Small intestine (tissue), 7 donors: Measurements from ENCODE around the gene CNNM1. TPM values are rescaled to one million over a fixed set of nuclear protein-coding genes. Genes with fewer than 3 reads are reported as not detected.

Experiments
- DNase-seq, 2 donors: peaks; one replicate each; pipeline versions ENCODE4 v3.0.0 to v3.0.0-alpha.2; 2013
- FAIRE-seq: peaks from 2 replicates; lab custom pipeline; 2012; peaks lifted over from hg19 to GRCh38; lab: Jason Lieb, UNC
- H3K27ac ChIP-seq, 3 donors: one replicate each; pipeline ENCODE4 v1.5.1; 2013; ENCODE audit warnings: low read length in 2 of 3, mild to moderate bottlenecking in 2 of 3, control low read depth in 1 of 3, inconsistent platforms in 1 of 3, low read depth in 1 of 3, moderate library complexity in 1 of 3
- H3K27me3 ChIP-seq, 3 donors: one replicate each; pipeline ENCODE4 v1.6.1; 2013; ENCODE audit warnings: low read length in 3 of 3, inconsistent platforms in 1 of 3; ENCODE audit not compliant: control insufficient read depth in 3 of 3, insufficient read depth in 3 of 3
- H3K36me3 ChIP-seq, 3 donors: one replicate each; pipeline ENCODE4 v1.6.1; 2013; ENCODE audit warnings: low read length in 3 of 3, inconsistent platforms in 1 of 3, low read depth in 1 of 3, mild to moderate bottlenecking in 1 of 3, moderate library complexity in 1 of 3; ENCODE audit not compliant: control insufficient read depth in 3 of 3, insufficient read depth in 2 of 3
- H3K4me1 ChIP-seq, 3 donors: one replicate each; pipeline ENCODE4 v1.6.1; 2013; ENCODE audit warnings: low read length in 2 of 3, inconsistent platforms in 1 of 3, low read depth in 1 of 3, mild to moderate bottlenecking in 1 of 3, moderate library complexity in 1 of 3; ENCODE audit not compliant: control insufficient read depth in 3 of 3, insufficient read depth in 2 of 3
- H3K4me3 ChIP-seq, 3 donors: one replicate each; pipeline ENCODE4 v1.5.1; 2013; ENCODE audit warnings: low read length in 3 of 3, control low read depth in 1 of 3, inconsistent platforms in 1 of 3, low read depth in 1 of 3, mild to moderate bottlenecking in 1 of 3, moderate library complexity in 1 of 3
- H3K9me3 ChIP-seq, 2 donors: one replicate each; pipeline ENCODE4 v1.6.1; 2013; ENCODE audit warnings: low read depth in 1 of 2, low read length in 1 of 2; ENCODE audit not compliant: control insufficient read depth in 2 of 2, insufficient read depth in 1 of 2
- WGBS, 3 donors: extraction: QIAGEN DNeasy Blood & Tissue Kit; methylation state at CpG; one replicate each; pipeline ENCODE4 v1.1.7; 2013; 5-methylcytosine and 5-hydroxymethylcytosine counted together
- polyA plus RNA-seq, 4 donors: library from polyadenylated mRNA; stranded (reverse) in 3 of 4; unstranded in 1 of 4; fragments of 200-250 nt in 3 of 4; fragments of 120-200 nt in 1 of 4; gene quantifications; one replicate each; pipeline versions ENCODE4 v1.2.1 to v1.2.3, GENCODE V29; 2013
- donor health status: healthy with polysubstance abuse.
- donor health status: control.
- donor health status: control.
- donor health status: Bipolar disorder and iron deficiency.
- donor health status: healthy.

CNNM1 gene
- polyA plus RNA-seq, 4 donors = 0.63 to 0.64 TPM; not detected in 2

DNA sequence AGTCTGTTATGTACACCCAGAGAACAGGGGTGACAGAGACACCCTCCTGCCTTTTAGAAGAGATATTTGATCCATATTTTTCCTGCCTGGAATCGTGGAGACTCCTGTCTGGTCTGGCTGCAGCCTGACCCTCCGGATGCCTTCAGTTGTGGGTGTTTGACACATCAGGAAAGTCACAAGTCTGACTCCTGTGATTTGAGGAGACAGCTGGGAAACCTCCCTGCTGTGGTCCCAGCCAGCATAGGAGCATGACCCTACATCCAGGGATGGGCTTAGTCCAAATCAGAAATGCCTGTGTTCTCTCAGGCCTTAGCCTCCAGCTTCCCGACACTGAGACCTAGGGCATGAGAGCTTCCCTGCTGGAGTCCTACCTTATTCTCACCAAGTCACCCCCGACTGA is 57.9 kb downstream of the CNNM1 start:
- Histone ChIP-seq H3K27me3 (peaks cover 0 to 3% (median 0%) of the 10 kb centered on the region in 3 donors), H3K36me3 (no peaks in the 10 kb centered on the region), H3K9me3 (no peaks in the 10 kb centered on the region), H3K4me1 (no peaks in the 10 kb centered on the region), H3K4me3 (no peak overlapping the region), H3K27ac (no peak overlapping the region)
- DNase-seq = no peak
- FAIRE-seq = no peak
- 73 to 84% (median 78%) methylated on average over 4 of the region's 4 CpGs for WGBS, 3 donors

DNA sequence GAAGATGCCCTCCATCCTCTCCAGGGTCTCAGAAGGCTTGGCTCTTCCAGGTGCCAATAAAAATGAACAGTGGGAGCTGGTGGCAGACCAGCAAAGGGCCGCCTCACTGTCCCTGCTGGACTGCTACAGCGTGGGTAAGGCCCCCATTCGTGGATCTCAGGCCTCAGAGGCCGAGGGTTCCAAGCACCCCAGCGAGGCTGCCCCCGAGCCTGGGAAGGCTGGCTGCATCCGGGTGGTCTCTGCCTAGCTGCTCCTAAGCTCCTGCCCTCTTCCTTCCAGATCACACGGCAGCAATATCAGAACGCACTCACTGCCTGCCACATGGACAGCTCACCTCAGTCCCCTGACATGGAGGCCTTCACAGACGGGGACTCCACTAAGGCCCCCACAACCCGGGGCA is 58.4 kb downstream of the CNNM1 start:
- WGBS, 3 donors = 84 to 88% (median 85%) methylated on average over 11 of the region's 11 CpGs
- Histone ChIP-seq H3K27ac (no peak overlapping the region), H3K36me3 (no peaks in the 10 kb centered on the region), H3K9me3 (no peaks in the 10 kb centered on the region), H3K4me3 (no peak overlapping the region), H3K27me3 (peaks cover 0 to 3% (median 0%) of the 10 kb centered on the region in 3 donors), H3K4me1 (no peaks in the 10 kb centered on the region)
- FAIRE-seq (no peak), DNase-seq (no peak)

DNA sequence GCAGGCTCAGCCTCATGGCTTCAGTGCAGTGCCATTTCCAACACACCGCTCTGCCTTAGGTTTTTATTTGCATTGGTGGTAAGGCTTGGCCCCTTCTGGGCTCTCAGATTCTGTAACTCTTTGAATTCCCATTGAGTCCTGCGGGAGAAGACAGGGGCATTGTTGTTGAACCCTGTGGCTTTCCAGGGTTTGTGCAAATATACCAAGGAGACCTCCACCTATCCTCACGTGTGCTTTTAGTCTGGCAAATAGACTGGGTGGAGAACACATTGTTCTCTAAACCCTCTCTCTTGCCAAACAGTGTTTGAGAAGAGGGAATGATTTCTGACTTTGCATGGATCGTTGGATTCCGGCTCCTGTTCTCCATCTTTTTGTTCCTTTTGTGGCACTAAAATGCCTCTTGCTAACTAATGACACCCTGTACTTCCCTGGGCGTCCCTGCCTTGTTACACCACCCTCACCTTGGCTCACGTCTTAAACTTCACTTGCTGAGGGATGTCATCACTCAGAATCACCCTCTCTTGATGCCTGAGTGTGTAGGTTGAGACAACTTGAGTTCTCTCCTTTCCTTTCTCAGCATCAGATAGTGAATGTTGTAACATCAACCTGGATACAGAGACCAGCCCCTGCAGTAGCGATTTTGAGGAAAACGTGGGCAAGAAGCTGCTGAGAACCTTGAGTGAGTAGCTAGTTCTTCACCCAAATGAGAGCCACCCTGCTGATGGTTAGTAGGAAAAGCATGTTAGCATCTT is 60.7 kb downstream of the CNNM1 start:
- no peak overlapping the region for H3K4me3 ChIP-seq
- WGBS, 3 donors = 69 to 80% (median 71%) methylated on average over 9 of the region's 9 CpGs
- FAIRE-seq (no peak), DNase-seq (no peak)
- no peaks in the 10 kb centered on the region for H3K4me1 ChIP-seq
- peaks cover 0 to 6% (median 5%) of the 10 kb centered on the region in 3 donors for H3K36me3 ChIP-seq
- no peaks in the 10 kb centered on the region for H3K27me3 ChIP-seq
- H3K9me3 ChIP-seq = no peaks in the 10 kb centered on the region
- H3K27ac ChIP-seq = no peak overlapping the region

DNA sequence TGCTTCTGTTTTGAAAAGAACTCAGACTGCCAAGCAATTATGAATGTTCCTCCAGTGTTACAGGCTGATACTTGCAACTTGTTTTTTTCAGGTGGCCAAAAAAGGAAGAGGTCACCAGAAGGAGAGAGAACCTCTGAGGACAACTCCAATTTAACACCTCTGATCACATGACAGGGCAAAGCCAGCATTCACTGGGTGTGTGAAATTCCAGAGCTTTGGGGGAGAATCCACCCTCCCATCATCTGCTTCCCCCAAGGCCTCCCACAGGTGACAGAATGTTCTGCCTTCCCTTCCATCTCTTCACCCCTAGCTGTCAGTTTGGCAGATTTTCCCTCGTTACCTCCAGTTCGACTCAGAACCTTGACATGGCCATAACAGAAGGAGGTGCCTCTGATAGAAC is 62.2 kb downstream of the CNNM1 start:
- Histone ChIP-seq H3K27me3 (no peaks in the 10 kb centered on the region), H3K9me3 (no peaks in the 10 kb centered on the region), H3K27ac (no peak overlapping the region), H3K4me3 (no peak overlapping the region), H3K36me3 (peaks cover 6 to 9% (median 8%) of the 10 kb centered on the region in 3 donors), H3K4me1 (no peaks in the 10 kb centered on the region)
- 79 to 96% (median 94%) methylated on average over 2 of the region's 2 CpGs for WGBS, 3 donors
- FAIRE-seq (no peak), DNase-seq (no peak)

DNA sequence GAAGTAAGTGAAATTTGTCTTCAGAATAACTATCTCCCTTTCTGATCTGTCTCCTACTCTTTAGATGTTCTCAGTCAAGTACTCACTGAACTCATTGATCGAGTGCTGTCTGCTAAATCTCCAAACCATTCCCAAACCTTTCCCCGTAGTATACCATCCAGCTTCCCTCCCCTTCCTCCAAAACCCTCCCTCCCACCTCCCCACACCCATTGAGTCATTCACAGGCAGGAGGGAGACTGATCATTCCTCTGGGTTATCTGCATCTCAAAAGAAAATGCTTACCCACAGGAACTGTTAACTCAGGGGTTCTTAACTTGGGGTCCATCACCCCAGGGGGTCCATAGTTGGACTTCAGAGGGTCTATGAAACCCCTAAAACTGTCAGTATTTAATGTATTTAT is 63.9 kb downstream of the CNNM1 start:
- WGBS, 3 donors = 47 to 70% (median 60%) methylated on average over 2 of the region's 2 CpGs
- FAIRE-seq = no peak

DNA sequence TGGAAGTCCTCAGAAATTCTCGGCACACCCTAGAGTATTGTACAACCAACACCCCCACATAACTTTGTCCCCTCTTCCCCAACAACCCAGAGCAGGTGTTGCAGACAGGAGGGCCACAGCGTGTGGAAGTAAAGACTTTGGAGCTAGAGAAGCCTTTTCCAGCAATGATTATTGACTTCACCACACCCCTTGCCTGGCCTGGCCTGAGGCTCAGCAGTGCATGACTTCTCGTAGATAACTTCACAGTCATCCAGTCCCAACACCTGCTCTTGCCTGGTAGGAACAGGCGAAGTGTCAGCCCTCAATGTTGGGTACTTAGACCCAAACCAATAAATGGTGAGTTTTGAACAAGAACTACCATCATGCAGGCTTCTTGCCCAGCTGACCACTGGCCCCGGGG is 64.5 kb downstream of the CNNM1 start:
- no peaks in the 10 kb centered on the region for H3K27me3 ChIP-seq
- DNase-seq (peak in 1 of 2 donors; percentile 23), FAIRE-seq (no peak)
- no peak overlapping the region for H3K27ac ChIP-seq
- WGBS, 3 donors = 43 to 77% (median 61%) methylated on average over 5 of the region's 5 CpGs
- H3K4me3 ChIP-seq = no peak overlapping the region
- peaks cover 14 to 19% (median 17%) of the 10 kb centered on the region in 3 donors for H3K36me3 ChIP-seq
- H3K4me1 ChIP-seq = no peaks in the 10 kb centered on the region
- H3K9me3 ChIP-seq = no peaks in the 10 kb centered on the region

More for the DNA sequence above, 63.9 kb downstream of the CNNM1 start:
- no peak overlapping the region for H3K27ac ChIP-seq
- no peaks in the 10 kb centered on the region for H3K27me3 ChIP-seq
- no peaks in the 10 kb centered on the region for H3K9me3 ChIP-seq
- H3K36me3 ChIP-seq = peaks cover 12 to 17% (median 14%) of the 10 kb centered on the region in 3 donors
- DNase-seq = no peak
- H3K4me1 ChIP-seq = no peaks in the 10 kb centered on the region
- H3K4me3 ChIP-seq = no peak overlapping the region

DNA sequence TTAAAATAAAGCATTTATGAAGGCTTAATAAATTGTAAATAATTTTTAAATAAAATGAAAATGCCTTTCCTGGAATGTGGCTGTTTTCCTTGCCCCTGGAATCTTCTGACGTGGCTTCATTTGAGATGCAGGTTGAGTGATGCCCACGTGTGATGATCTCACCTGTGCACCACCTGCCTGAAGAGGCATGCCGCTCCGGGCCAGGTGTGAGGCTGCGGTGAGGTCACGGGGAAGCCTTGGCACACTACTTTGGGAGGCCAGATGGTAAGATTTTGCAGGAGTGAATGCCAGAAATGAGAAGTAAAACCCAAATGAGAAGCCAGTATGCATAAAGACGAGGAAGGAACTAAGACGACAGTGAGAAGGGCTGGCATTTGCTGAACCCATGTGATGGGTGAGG is 65.1 kb downstream of the CNNM1 start:
- Histone ChIP-seq H3K4me3 (no peak overlapping the region), H3K4me1 (no peaks in the 10 kb centered on the region), H3K27ac (no peak overlapping the region), H3K27me3 (no peaks in the 10 kb centered on the region), H3K36me3 (peaks cover 19 to 22% (median 20%) of the 10 kb centered on the region in 3 donors), H3K9me3 (no peaks in the 10 kb centered on the region)
- FAIRE-seq (no peak), DNase-seq (no peak)
- 56 to 78% (median 66%) methylated on average over 8 of the region's 8 CpGs for WGBS, 3 donors

GRCh38 chr10:99394761-99395386 is 65.7 kb downstream of the CNNM1 start:
- 90 to 93% (median 90%) methylated on average over 7 of the region's 7 CpGs for WGBS, 3 donors
- H3K36me3 ChIP-seq = peaks cover 20 to 28% (median 23%) of the 10 kb centered on the region in 3 donors
- no peak for DNase-seq
- no peaks in the 10 kb centered on the region for H3K4me1 ChIP-seq
- FAIRE-seq = no peak
- H3K27ac ChIP-seq = no peak overlapping the region
- H3K4me3 ChIP-seq = no peak overlapping the region
- no peaks in the 10 kb centered on the region for H3K27me3 ChIP-seq
- H3K9me3 ChIP-seq = no peaks in the 10 kb centered on the region
